ENCODE results near the gene UBXN11.

Gene UBXN11, protein sequence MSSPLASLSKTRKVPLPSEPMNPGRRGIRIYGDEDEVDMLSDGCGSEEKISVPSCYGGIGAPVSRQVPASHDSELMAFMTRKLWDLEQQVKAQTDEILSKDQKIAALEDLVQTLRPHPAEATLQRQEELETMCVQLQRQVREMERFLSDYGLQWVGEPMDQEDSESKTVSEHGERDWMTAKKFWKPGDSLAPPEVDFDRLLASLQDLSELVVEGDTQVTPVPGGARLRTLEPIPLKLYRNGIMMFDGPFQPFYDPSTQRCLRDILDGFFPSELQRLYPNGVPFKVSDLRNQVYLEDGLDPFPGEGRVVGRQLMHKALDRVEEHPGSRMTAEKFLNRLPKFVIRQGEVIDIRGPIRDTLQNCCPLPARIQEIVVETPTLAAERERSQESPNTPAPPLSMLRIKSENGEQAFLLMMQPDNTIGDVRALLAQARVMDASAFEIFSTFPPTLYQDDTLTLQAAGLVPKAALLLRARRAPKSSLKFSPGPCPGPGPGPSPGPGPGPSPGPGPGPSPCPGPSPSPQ

DNA sequence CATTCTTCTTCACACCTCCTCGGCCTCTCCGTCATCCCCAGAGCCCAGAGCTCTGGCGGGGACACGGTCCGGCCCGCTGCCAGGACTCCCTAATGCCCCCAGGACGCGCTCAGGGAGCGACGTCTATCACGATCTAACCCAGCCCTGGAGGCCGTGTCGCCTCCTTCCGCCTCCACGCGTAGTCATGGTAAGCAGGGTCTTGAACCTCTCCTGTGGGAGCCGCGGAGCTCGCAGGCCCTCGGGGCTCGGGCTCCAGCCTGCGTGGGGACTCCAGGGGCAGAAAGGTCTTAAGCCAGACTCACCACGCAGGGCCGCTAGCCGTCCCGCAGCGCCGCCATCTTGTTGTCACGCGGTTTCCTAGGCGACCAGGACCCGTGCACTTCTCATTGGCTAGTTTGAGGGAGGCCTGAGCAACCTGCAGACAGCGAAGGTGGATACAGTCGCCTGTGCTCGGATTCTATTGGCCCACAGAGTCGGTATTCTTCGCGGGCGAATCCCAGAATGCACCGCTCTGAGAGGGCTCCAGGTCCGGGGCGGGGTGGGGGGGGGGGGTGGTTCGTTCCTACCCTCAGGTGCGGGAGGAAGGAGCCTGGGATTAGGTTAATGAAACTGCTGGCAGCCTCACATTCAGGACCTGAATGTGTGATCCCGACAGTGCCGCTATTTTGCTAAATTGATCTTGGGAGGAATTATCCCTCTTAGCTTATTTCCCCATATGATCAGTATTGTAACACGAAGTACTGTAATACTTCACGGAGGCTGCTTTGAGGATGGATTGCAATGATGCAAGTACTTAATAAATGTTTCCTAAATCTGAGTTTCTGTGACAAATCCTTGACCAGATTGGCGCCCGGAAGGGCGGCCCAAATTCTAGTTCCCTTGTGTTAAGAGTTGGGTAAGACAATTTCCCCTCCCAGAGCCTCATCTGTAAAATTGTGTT lies at the start of gene UBXN11:
Gene UBXN11 (minus strand): TSS at position 347 of the 940 bp plus-strand sequence. CDS start 3,753 bp downstream, outside the sequence.
- DNase-seq (ENCODE audit: low spot score): peak; percentile 94

DNA sequence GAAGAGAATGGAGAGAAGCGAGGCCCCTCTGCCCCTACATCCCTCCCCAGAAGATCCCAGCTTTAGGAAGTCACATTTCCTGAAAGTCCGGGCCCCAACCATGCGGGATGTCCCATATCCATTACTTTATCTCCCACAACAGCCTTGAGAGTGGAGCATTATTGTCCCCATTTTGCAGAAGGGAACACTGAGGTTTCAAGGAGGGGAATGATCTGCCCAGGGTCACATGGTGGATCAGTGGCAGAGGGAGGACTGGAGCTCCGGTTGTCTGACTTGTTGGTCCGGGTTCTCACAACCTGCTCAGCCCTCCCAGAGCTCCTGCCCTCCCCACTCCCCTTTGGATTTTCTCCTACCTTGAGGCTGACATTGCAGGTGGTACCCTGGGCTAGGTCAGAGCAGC lies 49.7 kb upstream of the UBXN11 start:
- DNase-seq (ENCODE audit: low spot score): no peak

DNA sequence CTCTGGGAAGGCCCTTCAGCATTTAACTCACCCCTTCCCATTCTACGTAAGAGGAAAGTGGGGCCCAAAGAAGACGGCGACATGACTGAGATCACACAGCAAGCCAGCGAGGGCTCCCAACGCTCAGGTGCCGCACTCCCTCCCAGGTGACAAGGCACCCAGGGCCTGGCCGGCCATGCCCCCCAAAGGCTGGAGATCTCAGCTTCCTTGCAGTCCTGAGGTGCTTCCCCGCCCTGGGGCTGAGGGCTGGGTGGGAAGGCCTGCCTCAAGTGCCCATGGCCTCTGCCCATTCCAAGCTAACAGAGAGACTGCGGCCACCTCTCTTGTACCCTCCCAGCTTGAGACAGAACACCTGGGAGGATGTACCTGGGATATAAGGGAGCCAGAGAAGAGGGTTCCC lies 48.5 kb upstream of the UBXN11 start:
- DNase-seq (ENCODE audit: low spot score): no peak

DNA sequence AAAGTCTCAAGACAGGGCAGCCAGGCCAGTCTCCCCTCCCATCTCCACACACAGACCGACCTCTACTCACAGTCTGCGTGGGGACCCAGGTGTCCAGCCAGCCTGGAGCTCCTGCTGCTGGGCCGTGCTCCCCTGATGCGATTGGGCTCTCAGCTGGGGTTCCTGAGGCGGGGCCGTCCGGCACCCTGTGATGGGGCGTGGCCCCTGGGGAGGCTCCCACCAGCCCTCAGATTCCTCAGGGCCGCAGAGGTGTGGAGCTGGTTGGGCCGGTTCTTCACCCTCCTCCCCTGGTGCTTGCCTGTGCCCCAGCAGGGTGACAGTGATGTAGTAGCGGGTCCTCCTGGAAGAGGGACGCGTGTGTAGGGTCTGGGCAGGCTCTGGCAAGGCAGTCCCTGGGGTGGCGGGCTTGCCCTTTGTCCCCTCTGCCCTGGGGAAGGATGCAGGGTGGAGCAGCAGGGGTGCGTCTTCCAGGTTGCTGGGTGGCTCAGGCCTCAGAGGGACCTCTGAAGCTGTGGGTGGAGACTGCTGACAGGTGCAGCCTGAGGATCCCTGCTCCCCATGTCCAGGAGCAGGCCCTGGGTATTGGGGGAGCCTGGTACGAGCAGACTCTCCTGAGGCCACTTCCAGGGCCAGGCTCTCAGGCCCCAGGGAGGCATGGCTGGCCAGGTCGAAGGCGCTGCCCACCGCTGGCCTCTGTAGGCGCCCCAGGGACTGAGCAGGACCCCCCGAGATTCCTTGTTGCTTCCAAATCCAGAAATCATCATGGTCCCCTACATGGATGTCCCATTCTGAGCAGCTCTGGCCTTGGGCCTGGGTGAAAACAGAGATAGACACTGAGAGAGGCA lies 47.8 kb upstream of the UBXN11 start, which contains the start of gene CRYBG2:
Gene CRYBG2 (minus strand): TSS at position 155 of the 845 bp plus-strand sequence. CDS start 7,473 bp downstream, outside the sequence.
- no peak for DNase-seq (ENCODE audit: low spot score)

DNA sequence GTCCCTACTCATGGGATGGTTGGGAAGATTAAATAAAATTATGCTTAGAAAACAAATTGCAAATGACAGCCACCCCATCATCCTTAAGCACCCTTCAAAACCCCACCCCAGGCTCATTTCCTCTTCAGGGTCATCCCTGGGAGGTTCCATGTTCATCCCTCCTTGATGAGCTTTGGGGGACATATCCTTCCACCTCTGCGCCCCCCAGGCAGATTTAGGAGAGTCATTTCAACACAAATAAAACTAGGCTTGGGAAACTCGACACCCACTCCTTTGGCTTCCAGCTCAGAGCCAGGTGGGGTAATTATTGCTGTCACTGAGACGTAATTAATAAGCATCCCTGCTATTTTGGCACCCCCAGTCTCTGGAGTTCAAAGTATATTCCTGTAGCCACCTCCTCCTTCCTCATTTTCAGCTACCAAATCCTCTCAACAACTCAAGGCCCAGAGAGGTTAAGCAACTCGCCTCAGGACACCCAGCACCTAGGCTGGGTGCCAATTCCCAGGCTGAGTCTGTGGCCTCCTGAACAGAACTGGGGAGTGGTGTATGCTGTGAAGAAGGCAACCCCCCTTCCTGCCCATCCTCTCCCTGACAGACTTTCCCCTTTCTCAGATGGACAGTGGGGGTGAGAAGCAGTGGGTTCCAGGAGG lies 46.9 kb upstream of the UBXN11 start:
- DNase-seq (ENCODE audit: low spot score): no peak

DNA sequence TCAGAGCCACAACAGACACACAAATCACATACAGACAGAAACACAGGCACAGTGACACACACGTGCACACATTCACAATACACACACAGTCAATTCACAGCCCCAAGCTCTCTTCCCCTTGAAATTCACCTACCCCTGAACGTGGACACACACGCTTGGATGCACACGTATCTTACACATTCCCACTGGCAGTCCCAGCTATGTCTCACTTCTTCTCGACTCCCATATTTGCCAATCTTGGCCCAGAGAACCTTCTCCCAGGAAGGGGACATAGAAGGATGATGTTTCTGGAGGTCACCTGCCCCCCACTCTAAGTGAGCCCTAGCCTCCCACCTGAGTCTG lies 45.9 kb upstream of the UBXN11 start:
- no peak for DNase-seq (ENCODE audit: low spot score)

DNA sequence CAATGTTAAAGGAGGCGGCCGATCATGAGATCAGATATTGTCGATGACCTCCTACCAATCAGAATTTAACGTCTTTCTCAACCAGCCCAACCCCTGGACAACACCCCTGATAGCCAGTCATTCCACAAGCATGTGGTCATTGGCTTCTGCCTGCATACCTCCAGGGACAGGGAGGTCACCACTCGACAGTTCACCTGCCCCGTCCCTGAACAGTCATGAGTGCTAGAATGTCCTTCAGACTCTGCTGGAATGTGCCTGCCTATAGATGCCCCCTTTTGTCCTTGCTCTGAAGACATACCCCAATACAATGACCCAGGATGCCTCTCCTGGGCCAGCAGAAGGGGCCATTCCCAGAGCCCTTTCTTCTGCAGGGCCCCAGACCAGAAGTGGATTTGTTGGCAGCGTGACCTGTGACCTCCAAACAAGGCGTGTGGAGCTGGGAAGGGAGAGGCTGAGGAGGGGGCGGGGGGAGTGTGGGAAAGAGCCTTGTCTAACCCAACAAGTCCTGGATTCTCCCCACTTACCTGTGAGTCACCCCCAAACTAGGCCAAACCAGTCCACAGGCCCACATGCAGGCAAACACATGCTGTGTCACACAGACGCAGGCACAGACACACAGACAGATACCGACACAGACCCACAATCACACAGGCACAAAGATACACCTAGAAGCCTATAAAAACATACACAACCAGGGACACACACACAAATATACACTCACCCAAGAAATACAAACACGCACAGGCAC lies 45.3 kb upstream of the UBXN11 start:
- DNase-seq (ENCODE audit: low spot score): no peak

DNA sequence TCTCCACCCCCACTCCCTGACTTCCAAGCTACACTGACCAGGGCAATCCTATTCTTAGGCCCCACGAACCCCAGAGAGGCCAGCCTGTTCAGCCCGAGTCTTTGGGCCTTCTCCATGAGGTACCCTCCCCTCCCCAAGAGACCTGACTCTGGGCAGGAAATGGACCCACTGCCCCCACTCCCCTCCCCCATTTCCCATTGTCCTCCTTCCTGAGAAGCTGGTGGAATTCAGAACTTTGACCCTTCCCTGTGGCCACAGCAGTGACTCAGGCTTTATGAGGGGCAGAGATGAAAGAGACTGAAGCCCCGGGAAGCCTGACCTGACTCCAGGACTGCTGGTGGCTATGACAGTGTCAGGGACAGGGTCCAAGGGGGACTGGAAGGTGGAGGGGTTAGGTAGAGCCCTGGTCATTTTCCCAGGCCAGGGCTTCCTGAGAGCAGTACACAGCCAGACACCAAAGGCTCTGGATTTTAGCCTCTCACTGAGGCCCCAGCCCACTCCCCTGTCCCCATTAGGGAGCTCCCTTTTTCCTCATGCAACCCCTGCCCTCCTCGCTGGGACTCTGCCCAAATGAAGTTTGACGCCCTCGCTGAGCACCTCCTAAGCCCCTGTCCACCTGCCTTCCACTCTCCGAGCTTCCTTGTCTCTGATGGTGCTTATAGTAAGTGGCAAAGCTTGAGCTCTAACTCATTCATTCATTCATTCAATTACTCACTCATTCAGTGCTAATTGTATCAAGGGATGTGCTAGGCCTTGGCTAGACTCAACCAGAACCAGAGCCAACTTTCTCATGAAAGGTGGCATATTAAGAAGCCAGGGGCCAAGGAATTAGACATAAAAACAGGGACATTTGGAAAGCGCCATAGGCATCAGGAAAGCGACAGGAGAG lies 44.5 kb upstream of the UBXN11 start:
- DNase-seq (ENCODE audit: low spot score): no peak

DNA sequence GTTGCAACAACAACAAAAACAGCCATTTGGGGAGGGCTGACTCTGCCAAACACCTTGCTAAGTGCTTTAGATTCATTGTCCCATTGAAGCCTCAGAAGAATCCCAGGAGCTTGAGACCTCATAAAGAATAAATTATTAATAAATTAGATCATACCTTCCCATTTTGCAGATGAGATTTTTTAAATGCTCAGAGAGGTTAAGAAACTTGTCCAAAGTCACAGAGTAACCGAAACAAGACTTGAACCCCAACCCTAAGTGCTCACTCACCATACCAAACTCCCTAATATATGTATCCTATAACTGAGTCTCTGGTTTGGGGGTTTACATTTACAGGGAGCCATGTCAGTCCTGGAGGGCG lies 43.9 kb upstream of the UBXN11 start:
- no peak for DNase-seq (ENCODE audit: low spot score)

DNA sequence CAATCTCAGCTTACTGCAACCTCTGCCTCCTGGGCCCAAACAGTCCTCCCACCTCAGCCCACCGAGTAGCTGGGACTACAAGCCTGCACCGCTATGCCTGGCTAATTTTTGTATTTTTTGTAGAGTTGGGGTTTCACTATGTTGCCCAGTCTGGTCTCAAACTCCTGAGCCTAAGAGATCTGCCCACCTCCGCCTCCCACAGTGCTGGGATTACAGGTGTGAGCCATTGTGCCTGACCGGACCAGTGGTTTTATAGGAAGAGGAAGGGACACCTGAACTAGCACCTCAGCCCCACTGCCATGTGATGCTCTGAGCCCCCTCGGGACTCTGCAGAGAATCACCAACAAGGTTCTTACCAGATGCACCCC lies 43.4 kb upstream of the UBXN11 start:
- DNase-seq (ENCODE audit: low spot score): no peak

DNA sequence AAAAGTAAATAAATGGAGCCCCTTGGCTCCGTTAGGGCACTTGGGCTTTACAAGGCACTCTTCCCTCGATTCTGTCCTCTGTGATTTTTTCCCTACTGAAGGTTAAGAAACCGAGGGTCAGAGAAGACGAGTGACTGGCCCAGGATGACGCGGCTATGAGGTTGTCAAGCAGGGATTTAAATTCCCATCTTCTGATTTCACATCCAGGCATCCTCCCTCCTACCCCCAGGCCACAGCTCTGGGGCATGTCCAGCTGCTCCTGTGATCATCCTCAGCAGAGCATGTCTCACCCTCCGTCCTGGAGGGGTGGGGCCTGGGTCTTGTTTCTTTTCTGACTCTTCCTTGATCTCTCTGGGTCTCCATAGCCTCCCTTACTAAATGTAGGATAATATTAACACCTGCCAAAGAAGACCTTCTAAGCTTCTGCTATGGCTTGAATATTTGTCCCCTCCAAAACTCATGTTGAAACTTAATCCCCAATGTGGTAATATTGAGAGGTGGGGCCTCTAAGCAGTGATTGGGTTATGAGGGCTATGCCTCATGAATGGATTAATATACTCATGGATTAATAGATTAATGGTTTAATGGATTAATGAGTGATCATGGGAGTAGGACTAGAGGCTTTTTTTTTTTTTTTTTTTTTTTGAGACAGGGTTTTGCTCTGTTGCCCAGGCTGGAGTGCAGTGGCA lies 42.9 kb upstream of the UBXN11 start:
- DNase-seq (ENCODE audit: low spot score): no peak

DNA sequence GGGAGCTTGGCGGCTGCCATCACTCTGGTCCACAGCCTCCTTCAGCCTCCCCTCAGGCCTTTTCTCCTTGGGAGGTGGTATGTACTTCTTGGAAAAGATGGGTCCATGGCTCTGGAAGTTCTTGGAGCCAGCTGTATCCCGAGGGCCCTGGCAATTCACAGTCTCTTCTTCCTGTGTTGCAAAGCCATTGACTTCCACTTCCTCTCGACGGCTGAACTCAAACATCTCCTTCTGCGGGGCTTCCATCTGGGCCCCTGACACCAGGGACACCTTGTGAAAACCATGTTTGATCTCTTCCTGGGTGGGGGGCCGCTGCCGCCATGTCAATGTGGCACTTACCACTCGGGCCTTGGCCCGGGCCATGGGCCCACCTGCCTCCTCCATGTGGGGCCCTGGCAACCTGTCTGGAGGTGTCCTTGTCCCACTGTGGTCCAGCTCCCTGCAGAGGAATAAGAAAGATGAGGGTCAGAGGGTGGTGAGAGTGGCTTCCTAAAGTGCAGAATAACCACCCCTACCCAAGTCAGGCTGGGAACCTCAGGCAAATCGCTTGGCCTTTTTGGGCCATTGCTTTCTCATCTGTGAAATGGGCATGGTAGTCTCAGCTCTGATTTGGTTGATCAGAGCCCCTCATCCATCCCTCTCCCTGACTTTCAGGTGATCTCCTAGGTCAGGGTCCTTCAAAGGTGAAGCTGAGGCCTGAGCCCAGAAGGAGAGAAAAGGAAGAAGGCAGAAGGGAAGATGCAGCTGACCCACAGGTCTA lies 40.0 kb upstream of the UBXN11 start:
- no peak for DNase-seq (ENCODE audit: low spot score)

DNA sequence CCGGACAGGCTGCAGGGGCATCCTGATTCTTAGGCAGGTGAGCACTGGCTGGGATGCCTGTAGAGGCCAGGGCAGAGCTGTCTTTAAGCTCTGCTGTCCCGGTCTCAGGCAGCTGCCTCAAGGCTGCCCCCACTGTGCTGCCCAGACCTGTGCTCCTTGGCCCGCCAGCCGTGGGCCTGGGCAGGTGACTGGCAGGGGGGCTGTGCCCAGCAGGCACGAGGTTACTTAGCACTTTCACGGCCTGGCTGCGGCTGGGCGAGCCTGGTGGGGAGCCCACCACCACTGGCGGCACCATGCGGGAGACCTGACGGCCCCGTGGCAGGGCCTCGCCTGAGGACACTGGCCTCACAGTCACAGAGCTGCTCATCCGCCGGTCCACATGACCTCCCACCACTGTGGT lies 39.3 kb upstream of the UBXN11 start:
- DNase-seq (ENCODE audit: low spot score): no peak

DNA sequence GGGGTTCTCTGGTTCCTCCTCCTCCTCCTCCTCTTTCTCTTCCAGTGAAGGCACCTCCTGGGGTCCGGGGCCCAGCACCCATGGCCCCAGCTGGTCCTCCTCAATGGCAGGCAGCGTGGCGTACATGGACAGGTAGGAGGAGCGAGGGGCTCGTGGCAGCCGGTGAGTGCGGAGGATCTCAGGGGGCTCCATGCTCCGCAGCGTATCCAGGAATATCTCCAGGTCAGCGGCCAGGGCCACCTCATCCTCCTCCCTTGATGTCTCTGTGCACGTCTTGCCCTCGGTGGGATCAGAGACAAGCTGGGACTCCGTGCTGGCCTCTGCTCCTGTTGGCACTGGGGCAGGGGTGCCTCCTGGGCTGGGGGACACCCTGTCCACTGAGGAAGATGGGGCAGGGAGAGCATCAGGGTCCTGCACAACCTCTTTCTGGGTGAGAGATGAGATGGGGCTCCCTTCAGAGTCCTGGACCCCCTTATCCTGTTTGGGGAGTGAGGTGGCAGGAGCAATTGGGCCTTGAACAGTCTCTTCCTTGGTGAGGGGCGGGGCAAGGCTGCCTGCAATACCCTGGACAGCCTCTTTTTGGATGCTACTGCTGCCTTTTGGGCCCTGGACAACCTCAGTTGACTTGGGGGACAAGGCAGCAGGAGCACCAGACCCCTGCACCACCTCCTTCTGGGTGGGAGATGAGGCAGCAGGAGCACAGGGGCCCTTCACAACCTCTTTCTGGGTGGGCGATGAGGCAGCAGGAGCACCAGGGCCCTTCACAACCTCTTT lies 37.9 kb upstream of the UBXN11 start:
- no peak for DNase-seq (ENCODE audit: low spot score)

DNA sequence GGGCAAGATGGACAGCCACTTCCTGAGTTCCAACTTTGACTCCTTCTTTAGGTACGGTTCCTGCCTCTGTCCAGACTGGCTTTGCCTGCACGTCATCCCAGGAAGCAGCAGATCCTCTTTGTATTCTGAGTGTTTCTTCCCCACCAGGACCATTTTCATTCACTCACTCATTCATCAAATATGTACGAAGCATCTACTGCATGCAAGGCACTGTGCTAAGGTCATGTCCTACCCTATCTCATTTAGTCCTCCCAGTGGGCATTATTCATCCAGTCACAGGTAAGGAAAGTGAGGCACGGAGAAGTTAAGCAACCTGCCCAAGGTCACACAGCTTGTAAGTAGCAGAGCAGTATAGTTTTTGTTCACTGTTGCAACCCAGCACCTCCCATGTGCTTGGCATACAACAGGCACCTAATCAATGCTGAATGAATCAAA lies 33.6 kb upstream of the UBXN11 start:
- no peak for DNase-seq (ENCODE audit: low spot score)

DNA sequence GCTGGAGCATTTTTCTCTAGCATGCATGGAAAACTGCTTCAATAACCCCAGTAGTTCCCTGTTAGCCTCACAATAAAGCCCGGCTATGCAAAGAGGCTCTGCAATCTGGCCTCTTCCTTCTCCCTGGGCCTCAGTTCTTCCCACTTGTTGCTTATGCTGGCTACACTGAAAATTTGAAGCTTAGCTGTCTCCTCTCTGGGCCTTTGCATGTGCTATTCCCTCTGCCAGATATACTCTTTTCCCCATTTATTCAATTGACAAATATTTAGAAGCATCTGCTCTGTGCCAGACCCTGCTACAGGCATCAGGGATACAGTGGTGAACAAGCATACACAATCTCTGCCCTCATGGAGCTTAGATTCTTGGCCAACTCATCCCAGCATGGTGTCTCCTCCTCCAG lies 32.2 kb upstream of the UBXN11 start:
- DNase-seq (ENCODE audit: low spot score): no peak

DNA sequence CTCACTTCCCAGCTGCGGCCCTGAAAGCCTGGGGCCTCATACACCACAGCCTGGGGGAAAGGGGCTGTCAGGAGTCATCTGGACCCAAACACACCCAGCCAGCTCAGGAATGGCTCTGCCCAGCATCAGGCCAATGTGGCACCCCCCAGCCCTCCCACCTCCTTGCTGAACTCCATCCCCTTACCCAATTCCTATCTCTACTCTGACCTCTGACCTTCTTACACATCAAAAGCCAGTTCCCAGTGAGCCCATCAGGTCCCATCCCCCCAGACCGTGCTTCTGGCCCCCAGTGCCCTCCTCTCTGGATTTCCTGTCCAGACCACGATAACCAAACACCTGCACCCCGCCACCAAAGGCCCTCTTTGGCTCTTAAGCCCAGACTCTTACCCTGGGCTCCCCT lies 31.2 kb upstream of the UBXN11 start:
- no peak for DNase-seq (ENCODE audit: low spot score)

DNA sequence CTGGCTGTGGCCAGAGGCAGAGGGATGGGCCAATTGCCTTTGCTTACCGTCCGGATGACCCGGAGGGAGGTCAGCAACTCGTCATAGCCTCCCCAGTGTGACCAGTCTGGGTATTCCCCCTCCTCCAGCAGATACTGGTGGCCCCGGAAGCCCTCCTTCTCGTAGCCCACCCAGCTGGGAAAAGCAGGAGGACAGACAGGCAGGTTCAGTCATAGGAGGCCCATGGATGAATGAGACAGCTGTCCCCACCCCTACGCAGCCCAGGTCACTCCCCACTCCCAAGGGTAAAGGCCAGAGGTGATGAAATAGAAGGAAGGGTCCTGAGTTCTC lies 30.7 kb upstream of the UBXN11 start:
- DNase-seq (ENCODE audit: low spot score): no peak

Data from hematopoietic multipotent progenitor cell treated with erythropoietin and hydrocortisone succinate and interleukin-3 and kit ligand, for 15 days (in vitro differentiated cells).